CD14-positive monocyte (primary cell): ENCODE measurements around the gene PLCH2. TPM values are rescaled to one million over a fixed set of nuclear protein-coding genes. Genes with fewer than 3 reads are reported as not detected.

ENCODE experiments used
- DNase-seq, 3 donors: peaks; one replicate each; pipeline ENCODE4 v3.0.0-alpha.2; 2011 to 2022
- H2AFZ ChIP-seq: 2 replicates; pipeline ENCODE4 v1.6.0; 2012; ENCODE audit warnings: mild to moderate bottlenecking, low read depth, low read length, inconsistent platforms; ENCODE audit not compliant: insufficient read depth, poor library complexity, severe bottlenecking
- H3K27ac ChIP-seq, 2 donors: 1 replicate in 1 of 2; 2 replicates in 1 of 2; pipeline ENCODE4 v1.5.1; 2012 to 2013; ENCODE audit warnings: low read length in 2 of 2, control low read depth in 1 of 2, inconsistent platforms in 1 of 2, low read depth in 1 of 2, mild to moderate bottlenecking in 1 of 2
- H3K27me3 ChIP-seq, 2 donors: one replicate each; pipeline versions ENCODE4 v1.6.0 to v1.6.1; 2011 to 2013; ENCODE audit warnings: low read length in 2 of 2; ENCODE audit not compliant: control insufficient read depth in 2 of 2, insufficient read depth in 2 of 2
- H3K36me3 ChIP-seq, 2 donors: replicated peaks in 1 of 2; 1 replicate in 1 of 2; 2 replicates in 1 of 2; pipeline versions ENCODE4 v1.5.1 to v1.6.1; 2012 to 2013; ENCODE audit warnings: low read length in 2 of 2, control low read depth in 1 of 2, inconsistent platforms in 1 of 2, mild to moderate bottlenecking in 1 of 2; ENCODE audit not compliant: insufficient read depth in 2 of 2, control insufficient read depth in 1 of 2
- H3K4me1 ChIP-seq, 2 donors: 1 replicate in 1 of 2; 2 replicates in 1 of 2; pipeline versions ENCODE4 v1.5.1 to v1.6.1; 2012 to 2013; ENCODE audit warnings: low read length in 2 of 2, control low read depth in 1 of 2, inconsistent platforms in 1 of 2, mild to moderate bottlenecking in 1 of 2, moderate library complexity in 1 of 2; ENCODE audit not compliant: insufficient read depth in 2 of 2, control insufficient read depth in 1 of 2
- H3K4me2 ChIP-seq: replicated peaks from 2 replicates; pipeline ENCODE3; 2012; ENCODE audit warnings: low read length, moderate library complexity, mild to moderate bottlenecking; ENCODE audit not compliant: poor library complexity, severe bottlenecking; ENCODE audit errors: extremely low read depth
- H3K4me3 ChIP-seq, 3 experiments: fragments of 200-600 bp in 1 of 3; sonication (generic) in 1 of 3; replicated peaks in 1 of 3; 1 replicate in 2 of 3; 2 replicates in 1 of 3; pipeline ENCODE4 v1.5.1; 2011 to 2013; ENCODE audit warnings: low read length in 3 of 3, mild to moderate bottlenecking in 3 of 3, control low read depth in 2 of 3, low read depth in 2 of 3, inconsistent platforms in 1 of 3, moderate library complexity in 1 of 3
- H3K79me2 ChIP-seq: 2 replicates; pipeline ENCODE4 v1.6.0; 2012; ENCODE audit warnings: mild to moderate bottlenecking, control low read depth, inconsistent platforms, low read length, moderate library complexity; ENCODE audit not compliant: insufficient read depth
- H3K9ac ChIP-seq: 2 replicates; pipeline ENCODE4 v1.6.0; 2017; ENCODE audit warnings: low read length, mild to moderate bottlenecking; ENCODE audit not compliant: insufficient read depth, poor library complexity, severe bottlenecking
- H3K9me3 ChIP-seq, 2 donors: replicated peaks in 1 of 2; 1 replicate in 1 of 2; 2 replicates in 1 of 2; pipeline versions ENCODE4 v1.5.1 to v1.6.1; 2012 to 2013; ENCODE audit warnings: low read length in 2 of 2, control low read depth in 1 of 2; ENCODE audit not compliant: control insufficient read depth in 1 of 2, insufficient read depth in 1 of 2
- H4K20me1 ChIP-seq: 2 replicates; pipeline ENCODE4 v1.6.0; 2012; ENCODE audit warnings: mild to moderate bottlenecking, low read length, control low read depth, moderate library complexity; ENCODE audit not compliant: insufficient read depth
- H3K27ac Mint-ChIP-seq, 7 donors: one replicate each; pipeline ENCODE4 v1.8.0; 2020; ENCODE audit warnings: mild to moderate bottlenecking in 7 of 7, mixed read lengths in 7 of 7, moderate library complexity in 6 of 7, inconsistent platforms in 2 of 7
- H3K27me3 Mint-ChIP-seq, 3 donors: one replicate each; pipeline ENCODE4 v1.8.0; 2021 to 2022; ENCODE audit warnings: low read depth in 3 of 3, mild to moderate bottlenecking in 3 of 3, mixed read lengths in 3 of 3, moderate library complexity in 3 of 3, inconsistent platforms in 1 of 3
- H3K36me3 Mint-ChIP-seq, 2 donors: one replicate each; pipeline ENCODE4 v1.8.0; 2020; ENCODE audit warnings: mixed read lengths in 2 of 2, inconsistent platforms in 1 of 2, mild to moderate bottlenecking in 1 of 2
- H3K4me1 Mint-ChIP-seq: one replicate; pipeline ENCODE4 v1.8.0; 2020; ENCODE audit warnings: mild to moderate bottlenecking, mixed read lengths
- H3K4me3 Mint-ChIP-seq, 2 donors: one replicate each; pipeline ENCODE4 v1.8.0; 2020; ENCODE audit warnings: mild to moderate bottlenecking in 2 of 2, mixed read lengths in 2 of 2, moderate library complexity in 1 of 2
- H3K9me3 Mint-ChIP-seq, 7 donors: one replicate each; pipeline ENCODE4 v1.8.0; 2020 to 2022; ENCODE audit warnings: mixed read lengths in 7 of 7, mild to moderate bottlenecking in 6 of 7, moderate library complexity in 6 of 7, inconsistent platforms in 2 of 7
- CTCF ChIP-seq: fragments of 200-600 bp; IDR thresholded peaks from one replicate; pipeline ENCODE4 v1.8.0; 2022; ENCODE audit warnings: antibody characterized with exemption, mild to moderate bottlenecking
- WGBS: methylation state at CpG from one replicate; pipeline ENCODE4 v1.1.5; 2013; ENCODE audit warnings: missing lambda C conversion rate; ENCODE audit not compliant: insufficient coverage; 5-methylcytosine and 5-hydroxymethylcytosine counted together
- intact Hi-C, 2 donors: fragments of 100-400 bp; cut with micrococcal nuclease; formaldehyde crosslinking; loops; one replicate each; pipeline versions ENCODE4 v1.15.0 to v1.15.1; 2023
- polyA plus RNA-seq, 3 donors: library from polyadenylated mRNA; depleted of rRNA in 1 of 3; unstranded in 2 of 3; stranded (reverse) in 1 of 3; fragments of 300-500 nt in 2 of 3; fragments of >200 nt in 1 of 3; fragmentation: Illumina TruSeq in 2 of 3; gene quantifications; 1 replicate in 2 of 3; 2 replicates in 1 of 3; pipeline ENCODE4 v1.2.3, GENCODE V29; 2012 to 2021

Gene PLCH2
- polyA plus RNA-seq, 3 donors = 1.2 TPM; not detected in 2

GRCh38 chr1:2433196-2433595, 42.9 kb upstream of the PLCH2 start:
- Histone ChIP-seq H3K27ac (no peak overlapping the region), H3K79me2 (no peaks in the 10 kb centered on the region), H3K9ac (no peak overlapping the region), H3K4me3 (no peak overlapping the region), H3K4me2 (no peak overlapping the region), H2AFZ (no peak overlapping the region), H4K20me1 (no peaks in the 10 kb centered on the region), H3K36me3 (no peaks in the 10 kb centered on the region), H3K9me3 (peaks cover 0 to 13% of the 10 kb centered on the region in 2 donors), H3K4me1 (no peaks in the 10 kb centered on the region), H3K27me3 (no peaks in the 10 kb centered on the region)
- peaks cover 11 to 15% (median 13%) of the 10 kb centered on the region in 7 donors for H3K9me3 Mint-ChIP-seq
- intact Hi-C loops = no loop called here
- H3K27ac Mint-ChIP-seq = no peak overlapping the region
- no peaks in the 10 kb centered on the region for H3K4me1 Mint-ChIP-seq
- 93% methylated on average over 5 of the region's 13 CpGs for WGBS
- TF ChIP-seq CTCF = no peak
- H3K27me3 Mint-ChIP-seq = peaks cover 4 to 16% (median 9%) of the 10 kb centered on the region in 3 donors
- DNase-seq = no peak
- no peaks in the 10 kb centered on the region for H3K36me3 Mint-ChIP-seq
- no peak overlapping the region for H3K4me3 Mint-ChIP-seq

- no peaks in the 10 kb centered on the region for H3K27me3 ChIP-seq
- no peaks in the 10 kb centered on the region for H3K79me2 ChIP-seq
- peaks cover 11 to 14% (median 12%) of the 10 kb centered on the region in 7 donors for H3K9me3 Mint-ChIP-seq
- no peak for DNase-seq
- peaks cover 0 to 12% of the 10 kb centered on the region in 2 donors for H3K9me3 ChIP-seq
- no peak overlapping the region for H2AFZ ChIP-seq
- H3K27ac Mint-ChIP-seq = no peak overlapping the region
- no peaks in the 10 kb centered on the region for H3K36me3 ChIP-seq
- no peak overlapping the region for H3K4me2 ChIP-seq
- H3K4me3 Mint-ChIP-seq = no peak overlapping the region
- no peak overlapping the region for H3K27ac ChIP-seq
- H3K4me3 ChIP-seq = no peak overlapping the region
- no peaks in the 10 kb centered on the region for H3K4me1 Mint-ChIP-seq
- 55% methylated on average over 25 of the region's 34 CpGs for WGBS
- H4K20me1 ChIP-seq = no peaks in the 10 kb centered on the region
- H3K9ac ChIP-seq = no peak overlapping the region
- TF ChIP-seq CTCF = no peak
- intact Hi-C loops = no loop called here
- H3K4me1 ChIP-seq = no peaks in the 10 kb centered on the region
- H3K36me3 Mint-ChIP-seq = no peaks in the 10 kb centered on the region
- peaks cover 4 to 16% (median 9%) of the 10 kb centered on the region in 3 donors for H3K27me3 Mint-ChIP-seq
Observed at GRCh38 chr1:2433936-2434655, 42.0 kb upstream of the PLCH2 start.
